COLO668 (cell line): ENCODE data around the gene DCD.
A peak's percentile ranks its signal among the peaks of the same experiment; 100 is the strongest.

Experiments
- DNase-seq: peaks from one replicate; lab custom pipeline; 2025; ENCODE audit not compliant: unreplicated experiment; lab: John Stamatoyannopoulos, UW

DCD gene

DNA sequence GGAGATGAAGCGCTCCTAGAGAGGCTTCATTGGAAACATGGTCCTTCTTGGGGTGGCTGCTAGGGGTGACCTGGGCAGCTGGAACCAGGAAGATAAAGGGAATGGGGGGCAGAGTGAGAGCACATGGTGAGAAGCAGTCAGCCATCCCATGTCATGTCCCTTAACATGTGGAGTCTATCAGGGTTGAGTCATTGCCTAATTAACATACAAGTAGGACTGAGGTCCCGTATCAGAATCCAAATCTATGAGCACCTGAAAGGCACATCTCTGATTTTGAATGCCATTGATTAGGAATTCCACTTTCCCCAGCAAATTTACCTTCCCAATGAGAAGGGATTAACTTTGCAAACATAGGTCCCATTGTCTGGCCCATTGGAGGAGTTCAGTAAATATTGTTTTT is 39.4 kb downstream of the DCD start:
- DNase-seq: no peak

DNA sequence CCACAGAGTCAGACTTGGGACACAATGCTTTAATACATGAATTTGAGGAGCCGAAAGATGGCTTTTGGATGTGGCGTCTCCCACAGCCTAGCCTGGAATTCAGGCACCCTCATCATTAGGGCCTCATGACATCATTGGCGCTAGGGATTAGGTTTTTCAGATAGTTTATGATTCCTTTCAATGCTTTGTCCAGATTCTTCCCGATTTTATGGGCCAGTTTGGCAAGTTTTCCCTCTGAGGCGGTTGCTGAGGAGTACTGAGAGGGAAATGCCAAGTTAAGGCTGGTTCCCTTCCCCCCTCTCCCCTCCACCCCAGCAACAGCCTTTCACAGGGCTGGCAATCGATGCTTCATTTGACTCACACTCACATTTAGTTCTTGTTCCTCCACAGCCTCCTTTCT is 40.0 kb downstream of the DCD start:
- no peak for DNase-seq

DNA sequence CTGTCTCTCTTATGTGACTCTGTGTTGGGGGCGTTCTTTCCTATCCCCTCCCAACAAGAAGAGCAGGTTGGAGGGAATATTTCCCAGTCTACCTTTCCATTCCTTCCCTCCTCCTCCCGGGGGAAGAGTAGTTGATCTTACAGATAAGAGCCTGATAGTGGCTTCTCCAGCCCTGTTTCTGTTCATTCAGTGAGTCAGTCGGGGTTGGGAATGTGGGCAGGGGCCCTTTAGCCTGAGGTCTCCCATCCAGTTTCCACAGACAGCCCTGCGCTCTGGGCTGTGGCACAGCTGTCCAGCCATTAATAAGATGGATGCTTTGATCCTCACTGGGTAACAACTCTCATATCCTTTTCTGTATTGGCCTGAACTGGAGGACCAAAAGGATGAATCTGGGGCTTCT is 41.6 kb downstream of the DCD start:
- DNase-seq: no peak

DNA sequence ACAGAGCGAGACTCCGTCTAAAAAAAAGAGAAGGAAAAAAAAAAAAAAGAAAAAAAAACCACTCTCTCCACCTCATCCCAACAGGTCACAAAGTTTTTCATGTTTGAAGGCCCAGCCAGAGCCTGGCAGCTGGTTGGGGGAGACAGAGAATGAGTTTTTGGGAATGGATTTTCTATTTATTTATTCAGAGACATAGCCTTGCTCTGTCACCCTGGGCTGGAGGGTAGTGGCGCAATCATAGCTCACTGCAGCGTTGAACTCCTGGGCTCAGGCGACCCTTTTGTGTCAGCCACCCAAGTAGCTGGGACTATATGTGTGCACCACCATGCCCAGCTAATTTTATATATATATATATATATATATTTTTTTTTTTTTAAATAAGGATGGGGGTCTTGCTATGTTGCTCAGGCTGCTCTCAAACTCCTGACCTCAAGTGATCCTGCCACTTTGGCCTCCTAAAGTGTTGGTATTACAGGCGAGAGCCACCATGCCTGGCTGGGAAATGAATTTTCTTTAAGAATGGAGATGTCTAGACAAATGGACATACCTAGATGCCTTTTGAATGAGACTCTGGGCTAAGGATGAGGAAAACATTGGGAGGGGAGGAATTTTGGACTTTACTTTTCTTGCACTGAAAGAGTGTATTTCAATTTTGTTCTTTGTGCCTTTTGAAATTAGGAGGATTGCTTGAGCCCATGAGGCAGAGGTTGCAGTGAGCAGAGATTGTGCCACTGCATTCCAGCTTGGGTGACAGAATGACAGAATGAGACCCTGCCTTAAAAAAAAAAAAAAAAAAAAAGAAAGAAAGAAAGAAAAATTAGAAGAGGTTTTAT is 42.8 kb downstream of the DCD start:
- DNase-seq: no peak

DNA sequence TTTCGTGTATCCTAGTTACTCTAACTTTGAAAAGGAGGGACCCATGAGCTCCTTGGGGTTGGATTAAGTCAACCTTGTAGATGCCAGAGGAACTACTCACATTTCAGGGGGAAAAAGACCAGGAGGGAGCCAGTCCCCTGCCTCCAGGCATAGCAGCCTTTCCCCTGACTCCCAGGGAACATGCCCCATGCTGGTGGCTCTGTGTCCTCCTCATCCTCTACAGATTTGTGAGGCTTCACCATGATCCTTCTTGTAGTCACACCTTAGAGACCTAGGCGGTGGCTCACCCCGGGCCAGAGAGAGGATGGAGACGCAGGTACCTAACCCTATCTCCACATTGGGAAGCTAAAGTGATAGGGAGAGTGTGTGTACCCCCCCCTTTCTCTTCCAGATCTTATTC is 43.7 kb downstream of the DCD start:
- no peak for DNase-seq

DNA sequence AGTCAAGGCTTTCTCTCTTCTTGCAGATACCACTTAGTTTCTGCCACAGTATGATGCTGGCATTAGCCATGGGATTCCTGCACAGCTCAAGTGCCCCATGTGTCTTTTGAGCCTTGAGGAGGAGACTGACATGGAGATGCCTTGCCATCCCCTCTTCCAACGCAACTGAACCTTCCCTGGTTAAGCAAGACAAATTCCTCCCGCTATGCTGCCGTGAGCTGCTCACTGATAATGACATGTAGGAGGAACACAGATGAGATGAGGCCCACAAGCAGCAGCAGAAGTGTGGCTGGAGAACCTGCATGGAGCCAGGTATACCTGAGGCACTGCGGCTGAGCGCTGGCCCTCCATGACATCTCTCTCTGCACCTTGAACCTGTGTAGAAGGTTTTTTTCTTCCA is 44.3 kb downstream of the DCD start:
- no peak for DNase-seq

DNA sequence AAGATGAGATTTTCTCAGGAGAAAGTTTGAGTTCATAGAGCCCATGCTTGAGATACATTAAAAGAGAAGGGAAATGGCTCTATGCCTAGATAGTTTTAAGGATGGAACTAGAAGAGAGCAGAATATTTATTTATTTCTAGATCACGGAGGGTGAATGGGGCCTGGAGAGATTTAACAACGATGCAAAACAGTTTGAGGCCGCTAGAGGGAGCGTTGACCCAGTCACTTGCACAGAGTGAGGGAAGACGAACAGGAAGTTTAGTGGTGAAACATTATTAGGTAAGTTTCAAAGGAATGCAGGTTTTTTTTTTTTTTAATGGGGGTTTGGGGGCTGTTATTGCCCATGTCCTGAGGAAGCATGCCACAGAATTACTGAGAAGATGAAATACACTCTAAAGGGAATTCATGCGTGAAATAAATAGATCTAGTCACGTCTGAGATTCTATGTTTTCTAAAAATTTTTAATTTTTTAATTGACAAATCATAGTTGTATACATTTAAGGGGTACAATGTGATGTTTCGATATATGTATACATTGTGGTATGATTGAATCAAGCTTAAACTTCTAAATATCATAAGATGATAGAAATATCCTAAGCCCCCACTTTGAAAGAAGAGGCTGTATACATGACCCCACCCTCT is 44.9 kb downstream of the DCD start:
- peak; percentile 16 for DNase-seq

DNA sequence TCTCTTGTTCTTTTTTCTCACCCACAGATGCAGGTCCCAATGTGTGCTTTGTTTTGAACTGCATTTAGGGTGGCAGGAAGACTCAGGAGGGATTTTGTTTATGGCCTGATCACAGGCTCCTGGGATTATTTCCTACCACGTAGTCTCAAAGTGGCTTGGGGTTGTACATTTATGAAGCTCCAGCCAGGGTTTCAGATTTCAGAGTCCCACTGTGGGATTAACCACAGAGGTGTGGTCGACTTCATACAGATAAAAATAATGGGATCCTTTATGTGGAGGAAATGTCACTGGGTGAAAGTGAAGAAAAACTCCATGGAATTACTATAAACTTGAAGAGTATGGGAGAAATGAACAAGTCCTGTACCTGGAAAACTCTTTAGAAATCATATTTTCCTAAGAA is 45.5 kb downstream of the DCD start:
- DNase-seq: no peak

DNA sequence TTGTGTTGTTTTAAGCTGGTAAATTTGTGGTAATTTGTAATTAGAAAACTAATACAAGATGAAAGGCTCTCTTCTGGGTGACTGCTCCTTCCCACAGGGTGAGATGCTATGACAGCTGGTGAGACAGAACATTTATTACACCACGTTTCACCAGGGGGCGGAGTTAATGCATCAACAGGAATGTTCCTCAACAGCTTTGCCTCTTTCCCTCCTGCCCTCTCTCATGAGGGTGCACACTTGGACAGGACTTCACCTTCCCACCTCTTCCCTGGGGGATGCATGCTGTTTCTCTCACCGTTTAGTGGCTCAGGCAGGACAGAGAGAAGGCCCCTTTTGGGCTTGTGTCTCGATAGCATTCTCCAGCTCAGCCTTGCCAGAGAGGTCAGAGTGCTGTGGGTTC is 46.3 kb downstream of the DCD start:
- DNase-seq: no peak

DNA sequence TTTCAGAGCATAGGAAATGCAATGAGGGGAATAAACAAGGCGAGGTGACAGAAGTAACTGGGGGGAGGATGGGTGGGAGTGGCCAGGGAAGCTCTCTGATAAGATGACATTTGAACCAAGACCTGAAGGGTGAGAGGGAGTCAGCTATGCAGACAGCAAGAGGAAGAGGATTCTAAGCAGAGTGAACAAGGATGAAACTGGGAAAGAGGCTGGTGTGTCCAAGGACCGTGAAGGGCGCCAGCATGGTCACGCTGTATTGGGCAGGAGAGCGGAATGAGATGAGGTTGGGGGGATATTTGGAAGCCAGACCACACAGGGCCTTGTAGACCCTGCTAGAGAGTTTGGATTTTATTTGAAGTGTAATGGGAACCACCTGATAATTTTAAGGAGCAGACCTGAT is 49.2 kb downstream of the DCD start:
- no peak for DNase-seq

DNA sequence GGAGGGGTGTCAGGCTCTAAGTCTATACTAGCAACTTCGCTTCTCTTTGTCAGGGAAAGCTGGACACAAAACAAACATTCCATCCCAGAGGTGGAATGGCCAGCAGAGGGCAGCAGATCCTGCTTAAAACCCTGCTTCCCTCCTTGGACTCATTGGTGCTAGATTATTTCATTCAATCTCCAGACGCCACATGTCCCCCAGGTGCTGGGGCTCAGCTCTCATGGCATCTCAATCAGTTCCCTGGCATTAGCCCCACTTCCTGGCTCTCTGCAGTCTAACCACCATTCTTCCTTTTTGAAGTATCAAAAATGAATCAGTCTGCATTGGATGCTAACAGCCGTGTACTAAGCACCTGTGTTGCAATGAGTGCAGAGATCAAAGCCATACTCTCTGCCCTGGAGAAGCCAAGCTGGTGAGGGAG is 51.6 kb downstream of the DCD start:
- peak; percentile 25 for DNase-seq

DNA sequence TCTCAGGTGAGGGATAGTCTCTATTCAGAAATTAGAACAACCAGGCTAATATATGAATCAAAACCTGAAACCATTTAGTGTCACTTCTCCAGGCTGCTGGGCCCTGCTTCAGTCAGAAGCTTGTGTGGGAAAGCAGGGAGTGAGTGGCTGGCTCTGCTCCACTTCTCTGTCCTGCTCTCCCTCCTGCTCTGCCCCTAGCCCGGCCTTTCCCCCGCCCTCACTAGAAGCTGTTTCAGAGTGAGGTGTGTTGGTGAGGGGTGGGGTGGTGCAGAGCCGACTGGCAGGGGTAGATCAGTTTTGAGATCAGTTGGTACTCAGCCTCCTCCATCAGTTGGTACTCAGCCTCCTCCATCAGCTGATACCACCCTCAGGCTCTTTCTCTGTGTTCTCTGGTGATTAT is 52.7 kb downstream of the DCD start:
- DNase-seq: no peak
